Panc1 (cell line): ENCODE measurements around the gene GRIP1. TPM values are rescaled to one million over a fixed set of nuclear protein-coding genes. Genes with fewer than 3 reads are reported as not detected.

ENCODE experiments used
- ATAC-seq: fragments of 200-7000 bp; cut with Tn5 transposase; 2 replicates; pipeline ENCODE4 v1.9.1; 2020; ENCODE audit warnings: mild to moderate bottlenecking, moderate library complexity
- BruUV-seq: library from RNA; stranded (reverse); fragments of 400-500 nt; replicated peaks from 2 replicates; lab custom pipeline; 2021; lab: Mats Ljungman, UMichigan
- CTCF ChIA-PET: fragments of 300-600 bp; sonication (Branson Sonifier 250); formaldehyde crosslinking; loops from one replicate; lab custom pipeline; 2022; ENCODE audit warnings: antibody characterized with exemption; lab: Charles Lee
- POLR2A ChIA-PET: fragments of 300-600 bp; sonication (Branson Sonifier 250); formaldehyde crosslinking; loops from one replicate; lab custom pipeline; 2022; ENCODE audit warnings: antibody characterized with exemption; lab: Charles Lee
- DNase-seq: peaks from one replicate; pipeline ENCODE4 v3.0.0-alpha.2; 2010; ENCODE audit warnings: low read depth, low spot score
- H3K27ac ChIP-seq: 2 replicates; pipeline ENCODE4 v1.5.1; 2011; ENCODE audit warnings: mild to moderate bottlenecking, low read length, inconsistent platforms
- H3K27me3 ChIP-seq: fragments of 200-500 bp; sonication (Bioruptor generic); 2 replicates; pipeline ENCODE4 v1.6.0; 2014; ENCODE audit warnings: low read length, inconsistent platforms; ENCODE audit not compliant: control insufficient read depth, insufficient read depth
- H3K36me3 ChIP-seq: fragments of 200-500 bp; sonication (Bioruptor generic); 2 replicates; pipeline ENCODE4 v1.5.1; 2014; ENCODE audit warnings: inconsistent platforms, mild to moderate bottlenecking, low read length, moderate library complexity; ENCODE audit not compliant: control insufficient read depth, insufficient read depth
- H3K4me1 ChIP-seq: 2 replicates; pipeline ENCODE4 v1.5.1; 2011; ENCODE audit warnings: inconsistent platforms, mild to moderate bottlenecking, low read length, moderate library complexity; ENCODE audit not compliant: control insufficient read depth, insufficient read depth
- H3K4me3 ChIP-seq, 2 experiments: 2 replicates each; pipeline ENCODE4 v1.5.1; 2011 to 2012; ENCODE audit warnings: low read depth in 2 of 2, low read length in 2 of 2, mild to moderate bottlenecking in 2 of 2, inconsistent platforms in 1 of 2, moderate library complexity in 1 of 2
- H3K9me3 ChIP-seq: fragments of 200-500 bp; sonication (Bioruptor generic); 2 replicates; pipeline ENCODE4 v1.5.1; 2014; ENCODE audit warnings: low read depth, mild to moderate bottlenecking, inconsistent platforms, low read length, moderate library complexity; ENCODE audit not compliant: control insufficient read depth, insufficient read depth
- POLR2AphosphoS5 ChIP-seq: IDR thresholded peaks from 2 replicates; pipeline ENCODE4 v1.6.1; 2012; ENCODE audit warnings: mild to moderate bottlenecking, low read depth, low read length, moderate library complexity
- REST ChIP-seq, 2 experiments: IDR thresholded peaks; 2 replicates each; pipeline ENCODE4 v1.6.1; 2011 to 2012; ENCODE audit warnings: low read depth in 2 of 2, control low read depth in 1 of 2, low read length in 1 of 2, mild to moderate bottlenecking in 1 of 2, moderate library complexity in 1 of 2; ENCODE audit not compliant: insufficient read depth in 1 of 2
- SIN3A ChIP-seq: IDR thresholded peaks from 2 replicates; pipeline ENCODE4 v1.6.1; 2012; ENCODE audit warnings: low read depth, mild to moderate bottlenecking, low read length, moderate library complexity, borderline replicate concordance; ENCODE audit not compliant: insufficient read depth
- TCF7L2 ChIP-seq: IDR thresholded peaks from 2 replicates; pipeline ENCODE4 v1.6.1; 2011; ENCODE audit warnings: mild to moderate bottlenecking, low read depth, low read length, inconsistent platforms
- in situ Hi-C: cut with HindIII; loops from 2 replicates; pipeline ENCODE4 v1.10.0; 2016; ENCODE audit warnings: low sequenced_read_pairs, low pct_unique_long_range_greater_than_20kb
- intact Hi-C: fragments of 100-400 bp; cut with micrococcal nuclease; formaldehyde crosslinking; loops from one replicate; pipeline ENCODE4 v1.10.0; 2022; ENCODE audit not compliant: unreplicated experiment
- total RNA-seq: library from RNA; stranded (reverse); gene quantifications from one replicate; pipeline ENCODE4 v1.2.1, GENCODE V29; 2021; ENCODE audit not compliant: unreplicated experiment
- TF ChIP-seq, protein P1 (sequence below): fragments of 450-650 bp; IDR thresholded peaks from 2 replicates; pipeline ENCODE4 v1.5.1; 2017; ENCODE audit warnings: mild to moderate bottlenecking

GRIP1 gene
- total RNA-seq, 1 experiment from 2014 or later, result 9.2 TPM

DNA sequence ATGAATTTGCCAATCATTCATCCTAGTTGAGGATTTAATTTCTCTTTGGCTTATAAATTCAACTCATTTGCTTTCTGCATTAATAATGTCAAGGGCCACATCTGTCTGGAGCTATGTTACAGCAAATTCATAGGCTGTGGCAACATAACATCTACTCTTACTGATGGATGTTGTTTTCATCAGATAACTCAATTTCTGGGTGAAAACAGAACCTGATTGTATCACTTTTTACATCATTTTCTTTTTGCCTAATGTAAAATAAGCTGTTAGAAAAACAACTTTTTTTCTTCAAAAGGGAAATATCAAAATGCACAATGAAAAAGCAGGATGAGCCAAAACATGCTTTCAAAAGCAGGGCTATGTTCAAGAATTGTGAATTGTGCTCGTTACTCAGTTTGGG lies 303.3 kb downstream of the GRIP1 start:
- CTCF ChIA-PET, result interaction anchor here (0.5 kb wide), 1 partner anchor 41 kb away, joined by 7 read pairs; no protein-coding TSS in a partner anchor
- H3K9me3 ChIP-seq, result no peaks in the 10 kb centered on the region
- TF ChIP-seq SIN3A, result no peak
- no peak for TF ChIP-seq TCF7L2
- TF ChIP-seq POLR2AphosphoS5, result no peak
- TF ChIP-seq, protein P1, sequence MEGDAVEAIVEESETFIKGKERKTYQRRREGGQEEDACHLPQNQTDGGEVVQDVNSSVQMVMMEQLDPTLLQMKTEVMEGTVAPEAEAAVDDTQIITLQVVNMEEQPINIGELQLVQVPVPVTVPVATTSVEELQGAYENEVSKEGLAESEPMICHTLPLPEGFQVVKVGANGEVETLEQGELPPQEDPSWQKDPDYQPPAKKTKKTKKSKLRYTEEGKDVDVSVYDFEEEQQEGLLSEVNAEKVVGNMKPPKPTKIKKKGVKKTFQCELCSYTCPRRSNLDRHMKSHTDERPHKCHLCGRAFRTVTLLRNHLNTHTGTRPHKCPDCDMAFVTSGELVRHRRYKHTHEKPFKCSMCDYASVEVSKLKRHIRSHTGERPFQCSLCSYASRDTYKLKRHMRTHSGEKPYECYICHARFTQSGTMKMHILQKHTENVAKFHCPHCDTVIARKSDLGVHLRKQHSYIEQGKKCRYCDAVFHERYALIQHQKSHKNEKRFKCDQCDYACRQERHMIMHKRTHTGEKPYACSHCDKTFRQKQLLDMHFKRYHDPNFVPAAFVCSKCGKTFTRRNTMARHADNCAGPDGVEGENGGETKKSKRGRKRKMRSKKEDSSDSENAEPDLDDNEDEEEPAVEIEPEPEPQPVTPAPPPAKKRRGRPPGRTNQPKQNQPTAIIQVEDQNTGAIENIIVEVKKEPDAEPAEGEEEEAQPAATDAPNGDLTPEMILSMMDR, result no peak
- no peak for TF ChIP-seq REST (IDR thresholded peaks at IDR 0.05; ENCODE audit: insufficient read depth in 1 of 2, low read depth in 2 of 2, low read length in 1 of 2)
- intact Hi-C loops, result no loop called here
- H3K27me3 ChIP-seq, result peaks cover 2% of the 10 kb centered on the region; the same call in 1 of the 2 replicates
- H3K4me3 ChIP-seq, result no peak overlapping the region
- ATAC-seq (no peak), DNase-seq (no peak)
- no peaks in the 10 kb centered on the region for H3K36me3 ChIP-seq
- H3K27ac ChIP-seq, result no peak overlapping the region
- POLR2A ChIA-PET, result no interaction called here
- in situ Hi-C loops, result no loop called here
- no TSS peak for BruUV-seq
- H3K4me1 ChIP-seq, result no peaks in the 10 kb centered on the region

- no TSS peak for BruUV-seq
- intact Hi-C loops (no loop called here), in situ Hi-C loops (no loop called here)
- Histone ChIP-seq H3K27me3 (peaks cover 2% of the 10 kb centered on the region; the same call in 1 of the 2 replicates), H3K9me3 (no peaks in the 10 kb centered on the region), H3K36me3 (no peaks in the 10 kb centered on the region), H3K27ac (no peak overlapping the region), H3K4me3 (no peak overlapping the region), H3K4me1 (no peaks in the 10 kb centered on the region)
- no peak for ATAC-seq
- POLR2A ChIA-PET, result no interaction called here
- no peak for DNase-seq
- CTCF ChIA-PET, result no interaction called here
- TF ChIP-seq TCF7L2 (no peak), POLR2AphosphoS5 (no peak), SIN3A (no peak), REST (IDR thresholded peaks at IDR 0.05; ENCODE audit: insufficient read depth in 1 of 2, low read depth in 2 of 2, low read length in 1 of 2) (no peak)
- TF ChIP-seq, protein P1, result no peak
Observed at GRCh38 chr12:66371982-66372381, 306.9 kb downstream of the GRIP1 start.
